Upper lobe of right lung (tissue), 1 donor: ENCODE data around the gene GDF15. TPM values are rescaled to one million over a fixed set of nuclear protein-coding genes. Genes with fewer than 3 reads are reported as not detected.
"Not testable (repeated sequence)": the region's sequence is repeated elsewhere in the genome, so short reads cannot be mapped to it uniquely, and the experiment has no call there.

ENCODE experiments used
- ATAC-seq: fragments of 200-7000 bp; cut with Tn5 transposase; one replicate; pipeline ENCODE4 v1.9.1; 2020; ENCODE audit warnings: mild to moderate bottlenecking, moderate library complexity
- DNase-seq: peaks from one replicate; pipeline ENCODE4 v3.0.0-alpha.2; 2020
- H3K27ac ChIP-seq: fragments of 200-600 bp; one replicate; pipeline ENCODE4 v1.8.0; 2022
- H3K27me3 ChIP-seq: fragments of 200-600 bp; one replicate; pipeline ENCODE4 v1.8.0; 2022; ENCODE audit warnings: mild to moderate bottlenecking
- H3K36me3 ChIP-seq: fragments of 200-600 bp; one replicate; pipeline ENCODE4 v1.8.0; 2022
- H3K4me1 ChIP-seq: fragments of 200-600 bp; one replicate; pipeline ENCODE4 v1.8.0; 2022
- H3K4me3 ChIP-seq: fragments of 200-600 bp; one replicate; pipeline ENCODE4 v1.8.0; 2022; ENCODE audit warnings: mild to moderate bottlenecking
- H3K9me3 ChIP-seq: fragments of 200-600 bp; one replicate; pipeline ENCODE4 v1.8.0; 2022
- intact Hi-C: fragments of 100-400 bp; cut with DNase I; formaldehyde crosslinking; loops from one replicate; pipeline ENCODE4 v1.11.0; 2022
- total RNA-seq: library from RNA; stranded (reverse); fragmentation: NEBNext Ultra II Directional; extraction: Animal tissue kit (Norgen Biotek cat#: 25700); gene quantifications from one replicate; pipeline ENCODE4 v1.2.1, GENCODE V29; 2021
- TF ChIP-seq, protein P1 (sequence below): fragments of 200-600 bp; IDR thresholded peaks from one replicate; pipeline ENCODE4 v1.8.0; 2022; ENCODE audit warnings: antibody characterized with exemption
- donor health status: DM: no; HTN: yes; CAD: no; lungs with severe emphysema.

GDF15 gene
- total RNA-seq, 1 donor from 2014 or later, result 105 TPM

DNA sequence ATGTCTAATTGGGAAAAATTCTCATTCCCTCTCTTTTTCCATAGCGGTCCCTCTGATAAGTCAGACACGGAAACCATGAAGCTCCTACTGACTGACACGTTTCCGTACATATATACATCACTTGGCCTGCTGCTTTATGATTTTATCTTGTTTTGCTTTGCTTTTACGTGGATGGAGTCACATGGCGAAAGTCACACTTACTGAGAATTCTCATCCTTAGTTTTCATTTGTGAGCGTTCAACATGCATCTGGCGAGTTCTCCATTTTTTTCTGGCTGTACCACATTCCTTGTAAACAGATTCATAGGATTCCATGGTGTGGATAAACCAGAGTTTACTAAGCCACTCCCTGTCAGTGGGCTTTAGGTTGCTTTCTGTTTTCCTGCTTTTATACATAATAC is 24.3 kb upstream of the GDF15 start:
- intact Hi-C loops, result no loop called here
- ATAC-seq, result no peak
- peaks cover 54% of the 10 kb centered on the region for H3K36me3 ChIP-seq

DNA sequence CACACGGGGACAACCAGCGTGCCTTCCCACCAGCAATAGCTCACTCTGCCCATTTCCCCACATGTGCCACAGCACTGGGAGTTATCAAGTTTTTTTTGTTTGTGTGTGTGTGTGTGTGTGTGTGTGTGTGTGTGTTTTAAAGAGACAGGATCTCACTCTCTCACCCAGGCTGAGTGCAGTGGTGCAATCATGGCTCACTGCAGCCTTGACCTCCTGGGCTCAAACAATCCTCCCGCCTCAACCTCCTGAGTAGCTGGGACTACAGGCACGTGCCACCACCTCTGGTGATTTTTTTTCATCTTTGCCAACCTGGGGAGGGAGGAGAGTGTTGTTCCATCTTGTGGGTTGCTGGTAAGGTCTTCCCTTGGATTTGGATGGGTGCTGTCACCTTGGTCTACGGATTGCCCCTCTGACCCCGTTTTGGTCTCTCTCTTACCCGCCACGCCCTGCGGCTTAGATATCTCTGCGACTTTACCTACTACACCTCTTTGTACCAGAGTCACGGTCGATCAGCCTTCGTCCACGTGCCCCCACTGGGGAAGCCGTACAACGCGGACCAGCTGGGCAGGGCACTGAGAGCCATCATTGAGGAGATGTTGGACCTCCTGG is 22.9 kb upstream of the GDF15 start:
- intact Hi-C loops, result no loop called here
- peak overlapping the region; percentile 91 for H3K27ac ChIP-seq
- TF ChIP-seq, protein P1, sequence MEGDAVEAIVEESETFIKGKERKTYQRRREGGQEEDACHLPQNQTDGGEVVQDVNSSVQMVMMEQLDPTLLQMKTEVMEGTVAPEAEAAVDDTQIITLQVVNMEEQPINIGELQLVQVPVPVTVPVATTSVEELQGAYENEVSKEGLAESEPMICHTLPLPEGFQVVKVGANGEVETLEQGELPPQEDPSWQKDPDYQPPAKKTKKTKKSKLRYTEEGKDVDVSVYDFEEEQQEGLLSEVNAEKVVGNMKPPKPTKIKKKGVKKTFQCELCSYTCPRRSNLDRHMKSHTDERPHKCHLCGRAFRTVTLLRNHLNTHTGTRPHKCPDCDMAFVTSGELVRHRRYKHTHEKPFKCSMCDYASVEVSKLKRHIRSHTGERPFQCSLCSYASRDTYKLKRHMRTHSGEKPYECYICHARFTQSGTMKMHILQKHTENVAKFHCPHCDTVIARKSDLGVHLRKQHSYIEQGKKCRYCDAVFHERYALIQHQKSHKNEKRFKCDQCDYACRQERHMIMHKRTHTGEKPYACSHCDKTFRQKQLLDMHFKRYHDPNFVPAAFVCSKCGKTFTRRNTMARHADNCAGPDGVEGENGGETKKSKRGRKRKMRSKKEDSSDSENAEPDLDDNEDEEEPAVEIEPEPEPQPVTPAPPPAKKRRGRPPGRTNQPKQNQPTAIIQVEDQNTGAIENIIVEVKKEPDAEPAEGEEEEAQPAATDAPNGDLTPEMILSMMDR, result no peak

More for the DNA sequence above, 24.3 kb upstream of the GDF15 start:
- Histone ChIP-seq H3K27me3 (no peaks in the 10 kb centered on the region), H3K9me3 (no peaks in the 10 kb centered on the region), H3K27ac (no peak overlapping the region), H3K4me1 (peaks cover 29% of the 10 kb centered on the region), H3K4me3 (no peak overlapping the region)
- TF ChIP-seq, protein P1, result no peak
- DNase-seq, result no peak

DNA sequence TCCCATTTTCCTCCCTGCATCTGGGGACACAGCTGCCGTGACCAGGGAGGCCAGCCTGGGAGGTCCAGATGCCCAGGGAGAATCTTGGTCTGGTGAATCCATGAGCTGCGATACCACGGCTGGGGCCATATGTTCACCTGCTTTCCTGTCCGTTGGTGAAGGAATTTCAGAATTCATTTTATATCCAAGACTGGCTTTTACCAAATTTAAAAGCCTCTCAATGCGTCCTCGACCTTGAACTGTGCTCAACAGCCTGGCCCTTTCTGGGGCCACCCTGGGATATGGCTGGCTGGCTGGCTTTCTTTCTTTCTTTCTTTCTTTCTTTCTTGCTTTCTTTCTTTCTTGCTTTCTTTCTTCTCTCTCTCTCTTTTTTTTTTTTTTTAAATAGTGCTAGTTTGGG is 22.2 kb upstream of the GDF15 start:
- no peak for DNase-seq
- H3K27ac ChIP-seq, result peak overlapping the region; percentile 91
- peaks cover 29% of the 10 kb centered on the region for H3K4me1 ChIP-seq
- TF ChIP-seq, protein P1, result no peak
- H3K27me3 ChIP-seq, result no peaks in the 10 kb centered on the region
- ATAC-seq, result no peak
- intact Hi-C loops, result no loop called here
- no peaks in the 10 kb centered on the region for H3K9me3 ChIP-seq
- peaks cover 33% of the 10 kb centered on the region for H3K36me3 ChIP-seq
- no peak overlapping the region for H3K4me3 ChIP-seq

More for the DNA sequence above, 22.9 kb upstream of the GDF15 start:
- Histone ChIP-seq H3K36me3 (peaks cover 40% of the 10 kb centered on the region), H3K9me3 (no peaks in the 10 kb centered on the region), H3K4me3 (no peak overlapping the region), H3K27me3 (no peaks in the 10 kb centered on the region), H3K4me1 (peaks cover 29% of the 10 kb centered on the region)
- no peak for DNase-seq
- ATAC-seq, result no peak

DNA sequence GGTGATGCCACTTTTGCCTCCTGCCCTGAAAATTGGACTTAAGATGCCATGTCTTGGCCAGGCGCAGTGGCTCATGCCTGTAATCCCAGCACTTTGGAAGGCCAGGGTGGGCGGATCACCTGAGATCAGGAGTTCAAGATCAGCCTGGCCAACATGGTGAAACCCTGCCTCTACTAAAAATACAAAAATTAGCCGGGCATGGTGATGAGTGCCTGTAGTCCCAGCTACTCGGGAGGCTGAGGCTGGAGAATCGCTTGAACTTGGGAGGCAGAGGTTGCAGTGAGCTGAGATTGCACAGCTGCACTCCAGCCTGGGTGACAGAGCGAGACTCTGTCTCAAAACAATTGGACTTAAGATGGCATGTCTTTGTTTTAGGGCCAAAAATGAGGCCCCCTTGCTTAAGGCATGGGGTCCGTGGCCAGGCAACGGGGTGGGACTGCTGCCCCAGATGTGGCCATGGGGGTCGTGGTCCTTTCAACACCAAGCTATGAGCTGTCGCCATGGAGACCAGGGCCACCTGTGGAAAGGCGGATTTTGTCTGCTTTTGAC is 21.6 kb upstream of the GDF15 start:
- Histone ChIP-seq H3K4me1 (peaks cover 29% of the 10 kb centered on the region), H3K27ac (peak overlapping the region; percentile 91), H3K36me3 (peaks cover 27% of the 10 kb centered on the region)
- H3K27me3 ChIP-seq, DNase-seq, H3K9me3 ChIP-seq, intact Hi-C loops, H3K4me3 ChIP-seq, ATAC-seq: not testable (repeated sequence)

DNA sequence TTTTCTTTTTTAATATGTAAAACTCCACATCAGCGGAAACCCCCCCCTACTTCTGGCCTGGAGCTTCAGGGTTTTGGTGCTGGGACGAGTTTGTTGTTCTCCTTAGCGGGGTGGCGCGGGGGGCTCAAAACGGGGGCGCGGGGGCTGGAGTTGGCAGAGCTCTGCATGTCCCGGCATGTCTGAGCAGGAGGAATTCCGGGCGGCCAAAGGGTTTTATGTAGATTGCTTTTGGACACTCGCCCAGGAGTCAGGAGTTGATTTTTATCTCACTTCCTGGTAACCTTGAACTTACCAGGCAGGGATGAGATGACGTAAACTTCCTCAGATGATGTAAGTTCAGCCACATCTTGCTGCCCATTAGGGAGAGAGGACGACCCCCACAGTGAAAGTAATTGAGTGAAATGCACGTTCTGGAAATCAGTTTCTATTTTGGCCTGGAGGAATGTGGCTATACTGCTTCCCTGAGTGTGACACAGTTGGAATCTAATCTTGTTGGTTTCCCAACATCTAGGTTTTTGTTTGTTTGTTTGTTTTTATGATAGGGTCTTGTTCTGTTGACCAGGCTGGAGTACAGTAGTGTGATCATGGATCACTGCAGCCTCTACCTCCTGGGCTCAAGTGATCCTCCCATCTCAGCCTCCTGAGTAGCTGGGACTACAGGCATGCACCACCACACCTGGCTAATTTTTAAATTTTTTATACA is 21.0 kb upstream of the GDF15 start:
- Histone ChIP-seq H3K27me3 (no peaks in the 10 kb centered on the region), H3K27ac (peak overlapping the region; percentile 91), H3K4me1 (peaks cover 29% of the 10 kb centered on the region), H3K4me3 (no peak overlapping the region), H3K36me3 (peaks cover 21% of the 10 kb centered on the region), H3K9me3 (no peaks in the 10 kb centered on the region)
- intact Hi-C loops, result no loop called here
- DNase-seq (peak; percentile 86), ATAC-seq (peak; percentile 81)
- TF ChIP-seq, protein P1, result no peak

DNA sequence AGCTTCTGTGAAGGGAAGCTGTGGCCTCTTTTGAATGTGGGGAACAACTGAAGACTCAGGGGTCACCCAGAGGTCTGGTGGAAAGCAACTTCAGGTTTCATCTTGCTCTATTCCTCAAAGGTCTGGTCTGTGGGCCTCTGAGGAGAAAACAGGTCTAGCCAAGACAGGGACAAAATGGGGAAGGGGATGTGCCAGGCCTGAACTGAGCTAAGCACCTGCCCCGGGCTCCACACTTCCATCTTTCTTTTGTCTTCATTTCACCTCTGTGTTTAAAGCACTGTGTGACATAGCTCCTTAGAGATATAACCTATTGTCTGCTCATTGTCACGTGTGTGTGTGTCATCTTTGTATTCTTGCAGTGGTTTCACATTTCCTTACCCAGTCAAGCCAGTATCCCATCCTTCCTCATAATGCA is 19.9 kb upstream of the GDF15 start:
- TF ChIP-seq, protein P1, result no peak
- Histone ChIP-seq H3K9me3 (no peaks in the 10 kb centered on the region), H3K27me3 (no peaks in the 10 kb centered on the region), H3K36me3 (peaks cover 18% of the 10 kb centered on the region), H3K27ac (peak overlapping the region; percentile 91), H3K4me3 (no peak overlapping the region), H3K4me1 (peaks cover 29% of the 10 kb centered on the region)
- ATAC-seq (peak; percentile 36), DNase-seq (no peak)
- intact Hi-C loops, result no loop called here
